Small intestine (tissue), 7 donors: ENCODE measurements around the gene B3GNT7. TPM values are rescaled to one million over a fixed set of nuclear protein-coding genes. Genes with fewer than 3 reads are reported as not detected.

Experiments
- DNase-seq, 2 donors: peaks; one replicate each; pipeline versions ENCODE4 v3.0.0 to v3.0.0-alpha.2; 2013
- FAIRE-seq: peaks from 2 replicates; lab custom pipeline; 2012; peaks lifted over from hg19 to GRCh38; lab: Jason Lieb, UNC
- H3K27ac ChIP-seq, 3 donors: one replicate each; pipeline ENCODE4 v1.5.1; 2013; ENCODE audit warnings: low read length in 2 of 3, mild to moderate bottlenecking in 2 of 3, control low read depth in 1 of 3, inconsistent platforms in 1 of 3, low read depth in 1 of 3, moderate library complexity in 1 of 3
- H3K27me3 ChIP-seq, 3 donors: one replicate each; pipeline ENCODE4 v1.6.1; 2013; ENCODE audit warnings: low read length in 3 of 3, inconsistent platforms in 1 of 3; ENCODE audit not compliant: control insufficient read depth in 3 of 3, insufficient read depth in 3 of 3
- H3K36me3 ChIP-seq, 3 donors: one replicate each; pipeline ENCODE4 v1.6.1; 2013; ENCODE audit warnings: low read length in 3 of 3, inconsistent platforms in 1 of 3, low read depth in 1 of 3, mild to moderate bottlenecking in 1 of 3, moderate library complexity in 1 of 3; ENCODE audit not compliant: control insufficient read depth in 3 of 3, insufficient read depth in 2 of 3
- H3K4me1 ChIP-seq, 3 donors: one replicate each; pipeline ENCODE4 v1.6.1; 2013; ENCODE audit warnings: low read length in 2 of 3, inconsistent platforms in 1 of 3, low read depth in 1 of 3, mild to moderate bottlenecking in 1 of 3, moderate library complexity in 1 of 3; ENCODE audit not compliant: control insufficient read depth in 3 of 3, insufficient read depth in 2 of 3
- H3K4me3 ChIP-seq, 3 donors: one replicate each; pipeline ENCODE4 v1.5.1; 2013; ENCODE audit warnings: low read length in 3 of 3, control low read depth in 1 of 3, inconsistent platforms in 1 of 3, low read depth in 1 of 3, mild to moderate bottlenecking in 1 of 3, moderate library complexity in 1 of 3
- H3K9me3 ChIP-seq, 2 donors: one replicate each; pipeline ENCODE4 v1.6.1; 2013; ENCODE audit warnings: low read depth in 1 of 2, low read length in 1 of 2; ENCODE audit not compliant: control insufficient read depth in 2 of 2, insufficient read depth in 1 of 2
- WGBS, 3 donors: extraction: QIAGEN DNeasy Blood & Tissue Kit; methylation state at CpG; one replicate each; pipeline ENCODE4 v1.1.7; 2013; 5-methylcytosine and 5-hydroxymethylcytosine counted together
- polyA plus RNA-seq, 4 donors: library from polyadenylated mRNA; stranded (reverse) in 3 of 4; unstranded in 1 of 4; fragments of 200-250 nt in 3 of 4; fragments of 120-200 nt in 1 of 4; gene quantifications; one replicate each; pipeline versions ENCODE4 v1.2.1 to v1.2.3, GENCODE V29; 2013
- donor health status: healthy with polysubstance abuse.
- donor health status: control.
- donor health status: control.
- donor health status: Bipolar disorder and iron deficiency.
- donor health status: healthy.

The B3GNT7 gene
- polyA plus RNA-seq, 4 donors, result 13.8 to 44.6 (median 18.3) TPM

GRCh38 chr2:231449503-231450054 lies 54.1 kb downstream of the B3GNT7 start:
- H3K36me3 ChIP-seq, result peaks cover 4 to 25% (median 6%) of the 10 kb centered on the region in 3 donors
- H3K4me3 ChIP-seq, result no peak overlapping the region
- peaks cover 0 to 6% (median 0%) of the 10 kb centered on the region in 3 donors for H3K4me1 ChIP-seq
- WGBS, 3 donors, result 75 to 87% (median 86%) methylated on average over 4 of the region's 4 CpGs
- DNase-seq (no peak), FAIRE-seq (no peak)
- no peak overlapping the region for H3K27ac ChIP-seq
- H3K27me3 ChIP-seq, result no peaks in the 10 kb centered on the region
- no peaks in the 10 kb centered on the region for H3K9me3 ChIP-seq

GRCh38 chr2:231450548-231450989 lies 55.1 kb downstream of the B3GNT7 start:
- Histone ChIP-seq H3K27ac (no peak overlapping the region), H3K36me3 (peaks cover 9 to 30% (median 14%) of the 10 kb centered on the region in 3 donors), H3K4me3 (no peak overlapping the region), H3K9me3 (no peaks in the 10 kb centered on the region), H3K4me1 (peaks cover 0 to 6% (median 0%) of the 10 kb centered on the region in 3 donors), H3K27me3 (no peaks in the 10 kb centered on the region)
- no peak for FAIRE-seq
- WGBS, 3 donors, result 83 to 85% (median 85%) methylated on average over 4 of the region's 4 CpGs
- no peak for DNase-seq

Other genes starting within 250 kb of the B3GNT7 start
- 10 to 100 TPM in 1 of 4 donors, 1 to 10 TPM in 2, under 1 TPM in 1; 0.67 to 10.6 (median 3.5) TPM for gene ARMC9, start 197.1 kb upstream of the B3GNT7 start, polyA plus RNA-seq
- gene NCL, start 68.8 kb downstream of the B3GNT7 start, polyA plus RNA-seq, result 100 to 1,000 TPM in 3 of 4 donors, 10 to 100 TPM in 1; 89.2 to 493 (median 192) TPM
- 1 to 10 TPM in 1 of 4 donors, under 1 TPM in 2, not detected in 1; 0.60 to 1.4 (median 0.81) TPM for gene NMUR1, start 134.7 kb downstream of the B3GNT7 start, polyA plus RNA-seq
- not detected for gene TEX44, start 197.2 kb downstream of the B3GNT7 start, polyA plus RNA-seq